HL-60 (cell line): ENCODE measurements around the gene DDX55.

Source experiments
- DNase-seq, 2 experiments: peaks; one replicate each; pipeline ENCODE4 v3.0.0-alpha.2; 2010 to 2020; ENCODE audit warnings: low read depth in 1 of 2, low spot score in 1 of 2
- H3K27ac ChIP-seq: fragments of 250-450 bp; sonication (Bioruptor Pico); replicated peaks from 2 replicates; pipeline ENCODE4 v1.5.1; 2020; ENCODE audit warnings: mild to moderate bottlenecking, moderate library complexity
- H3K27me3 ChIP-seq: fragments of 250-450 bp; sonication (Bioruptor Pico); 2 replicates; pipeline ENCODE4 v1.5.1; 2021; ENCODE audit warnings: mild to moderate bottlenecking, moderate library complexity; ENCODE audit not compliant: insufficient read depth, poor library complexity, severe bottlenecking
- H3K4me3 ChIP-seq: replicated peaks from 2 replicates; pipeline ENCODE4 v1.5.1; 2011; ENCODE audit warnings: mild to moderate bottlenecking, control low read depth, low read length; ENCODE audit not compliant: insufficient read depth
- GABPA ChIP-seq: IDR thresholded peaks from 2 replicates; pipeline ENCODE4 v1.6.1; 2012; ENCODE audit warnings: low read depth
- POLR2AphosphoS5 ChIP-seq: IDR thresholded peaks from 2 replicates; pipeline ENCODE4 v1.6.1; 2012; ENCODE audit warnings: low read depth
- SPI1 ChIP-seq: IDR thresholded peaks from 2 replicates; pipeline ENCODE4 v1.6.1; 2012; ENCODE audit warnings: low read depth, mild to moderate bottlenecking, borderline replicate concordance
- TF ChIP-seq, protein P1 (sequence below): IDR thresholded peaks from one replicate; pipeline ENCODE4 v1.5.1; 2011; ENCODE audit warnings: low read length, control low read depth, inconsistent platforms; ENCODE audit not compliant: insufficient read depth
- TF ChIP-seq, protein P2 (sequence below): IDR thresholded peaks from 2 replicates; pipeline ENCODE4 v1.6.1; 2012; ENCODE audit warnings: low read depth; ENCODE audit not compliant: insufficient replicate concordance

Gene DDX55

GRCh38 chr12:123648401-123648800 lies 46.5 kb downstream of the DDX55 start:
- TF ChIP-seq POLR2AphosphoS5 (no peak), GABPA (no peak), SPI1 (no peak)
- DNase-seq = no peak
- Histone ChIP-seq H3K27ac (no peak overlapping the region), H3K27me3 (no peaks in the 10 kb centered on the region), H3K4me3 (no peak overlapping the region)

- Histone ChIP-seq H3K27ac (no peak overlapping the region), H3K27me3 (no peaks in the 10 kb centered on the region), H3K4me3 (no peak overlapping the region)
- no peak for DNase-seq
- TF ChIP-seq GABPA = no peak
- TF ChIP-seq, protein P1, sequence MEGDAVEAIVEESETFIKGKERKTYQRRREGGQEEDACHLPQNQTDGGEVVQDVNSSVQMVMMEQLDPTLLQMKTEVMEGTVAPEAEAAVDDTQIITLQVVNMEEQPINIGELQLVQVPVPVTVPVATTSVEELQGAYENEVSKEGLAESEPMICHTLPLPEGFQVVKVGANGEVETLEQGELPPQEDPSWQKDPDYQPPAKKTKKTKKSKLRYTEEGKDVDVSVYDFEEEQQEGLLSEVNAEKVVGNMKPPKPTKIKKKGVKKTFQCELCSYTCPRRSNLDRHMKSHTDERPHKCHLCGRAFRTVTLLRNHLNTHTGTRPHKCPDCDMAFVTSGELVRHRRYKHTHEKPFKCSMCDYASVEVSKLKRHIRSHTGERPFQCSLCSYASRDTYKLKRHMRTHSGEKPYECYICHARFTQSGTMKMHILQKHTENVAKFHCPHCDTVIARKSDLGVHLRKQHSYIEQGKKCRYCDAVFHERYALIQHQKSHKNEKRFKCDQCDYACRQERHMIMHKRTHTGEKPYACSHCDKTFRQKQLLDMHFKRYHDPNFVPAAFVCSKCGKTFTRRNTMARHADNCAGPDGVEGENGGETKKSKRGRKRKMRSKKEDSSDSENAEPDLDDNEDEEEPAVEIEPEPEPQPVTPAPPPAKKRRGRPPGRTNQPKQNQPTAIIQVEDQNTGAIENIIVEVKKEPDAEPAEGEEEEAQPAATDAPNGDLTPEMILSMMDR = no peak
- no peak for TF ChIP-seq POLR2AphosphoS5
- TF ChIP-seq, protein P2, sequence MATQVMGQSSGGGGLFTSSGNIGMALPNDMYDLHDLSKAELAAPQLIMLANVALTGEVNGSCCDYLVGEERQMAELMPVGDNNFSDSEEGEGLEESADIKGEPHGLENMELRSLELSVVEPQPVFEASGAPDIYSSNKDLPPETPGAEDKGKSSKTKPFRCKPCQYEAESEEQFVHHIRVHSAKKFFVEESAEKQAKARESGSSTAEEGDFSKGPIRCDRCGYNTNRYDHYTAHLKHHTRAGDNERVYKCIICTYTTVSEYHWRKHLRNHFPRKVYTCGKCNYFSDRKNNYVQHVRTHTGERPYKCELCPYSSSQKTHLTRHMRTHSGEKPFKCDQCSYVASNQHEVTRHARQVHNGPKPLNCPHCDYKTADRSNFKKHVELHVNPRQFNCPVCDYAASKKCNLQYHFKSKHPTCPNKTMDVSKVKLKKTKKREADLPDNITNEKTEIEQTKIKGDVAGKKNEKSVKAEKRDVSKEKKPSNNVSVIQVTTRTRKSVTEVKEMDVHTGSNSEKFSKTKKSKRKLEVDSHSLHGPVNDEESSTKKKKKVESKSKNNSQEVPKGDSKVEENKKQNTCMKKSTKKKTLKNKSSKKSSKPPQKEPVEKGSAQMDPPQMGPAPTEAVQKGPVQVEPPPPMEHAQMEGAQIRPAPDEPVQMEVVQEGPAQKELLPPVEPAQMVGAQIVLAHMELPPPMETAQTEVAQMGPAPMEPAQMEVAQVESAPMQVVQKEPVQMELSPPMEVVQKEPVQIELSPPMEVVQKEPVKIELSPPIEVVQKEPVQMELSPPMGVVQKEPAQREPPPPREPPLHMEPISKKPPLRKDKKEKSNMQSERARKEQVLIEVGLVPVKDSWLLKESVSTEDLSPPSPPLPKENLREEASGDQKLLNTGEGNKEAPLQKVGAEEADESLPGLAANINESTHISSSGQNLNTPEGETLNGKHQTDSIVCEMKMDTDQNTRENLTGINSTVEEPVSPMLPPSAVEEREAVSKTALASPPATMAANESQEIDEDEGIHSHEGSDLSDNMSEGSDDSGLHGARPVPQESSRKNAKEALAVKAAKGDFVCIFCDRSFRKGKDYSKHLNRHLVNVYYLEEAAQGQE = no peak
- TF ChIP-seq SPI1 = no peak
Measured at GRCh38 chr12:123654129-123654701, 52.3 kb downstream of the DDX55 start.

DNA sequence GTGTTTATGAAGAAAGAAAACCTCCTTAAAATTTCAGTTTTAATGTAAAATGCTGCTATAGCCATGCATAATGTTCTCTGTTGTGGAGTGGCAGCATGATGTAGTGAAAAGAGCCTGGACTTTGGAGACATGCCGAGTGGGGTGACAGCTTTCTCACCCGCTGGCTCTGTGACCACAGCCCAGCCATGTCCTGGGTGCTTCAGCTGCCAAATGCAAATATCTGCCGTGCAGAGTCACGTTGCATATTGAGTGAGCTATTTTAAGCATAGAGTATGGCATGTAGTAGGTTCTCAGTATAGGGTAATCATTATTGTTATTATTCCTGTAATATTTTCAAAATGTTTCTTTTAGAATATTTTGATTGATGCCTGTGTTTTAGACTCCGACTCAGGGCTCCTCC lies 53.5 kb downstream of the DDX55 start:
- no peaks in the 10 kb centered on the region for H3K27me3 ChIP-seq
- H3K27ac ChIP-seq = no peak overlapping the region
- H3K4me3 ChIP-seq = no peak overlapping the region
- no peak for DNase-seq
- no peak for TF ChIP-seq GABPA
- no peak for TF ChIP-seq SPI1
- TF ChIP-seq POLR2AphosphoS5 = no peak
- TF ChIP-seq, protein P2 = no peak
- TF ChIP-seq, protein P1 = no peak

DNA sequence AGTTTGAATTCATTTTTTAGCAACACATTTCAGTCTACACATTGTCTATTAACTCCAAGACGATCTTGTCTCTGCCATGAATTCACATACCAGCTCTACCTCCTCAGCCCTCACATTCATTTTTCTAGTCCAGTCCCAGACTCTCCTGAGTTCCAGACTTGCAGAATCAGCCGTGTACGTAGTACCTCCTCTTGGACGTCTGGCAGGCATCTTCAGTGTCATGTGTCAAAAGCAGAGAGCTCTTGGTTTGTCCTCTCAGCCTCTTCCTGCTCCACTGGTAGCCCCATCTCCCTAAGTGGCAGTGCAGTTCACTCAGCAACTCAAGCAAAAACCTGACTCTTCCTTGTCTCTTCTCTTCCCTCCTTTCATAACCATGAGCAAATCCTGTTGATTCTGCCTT lies 54.5 kb downstream of the DDX55 start:
- no peak overlapping the region for H3K27ac ChIP-seq
- no peak for DNase-seq
- no peak overlapping the region for H3K4me3 ChIP-seq
- TF ChIP-seq POLR2AphosphoS5 (no peak), GABPA (no peak), SPI1 (no peak)
- TF ChIP-seq, protein P2 = no peak
- TF ChIP-seq, protein P1 = no peak
- no peaks in the 10 kb centered on the region for H3K27me3 ChIP-seq
